ENCODE results near the gene LDAH.
"Not testable (repeated sequence)": the region's sequence is repeated elsewhere in the genome, so short reads cannot be mapped to it uniquely, and the experiment has no call there.

- TF ChIP-seq CTCF (IDR thresholded peaks at IDR 0.05); REST (IDR thresholded peaks at IDR 0.05; ENCODE audit: insufficient read depth in 1 of 2, low read depth in 2 of 2, low read length in 1 of 2): not testable (repeated sequence)
Measured at GRCh38 chr2:20716164-20716563, 106.7 kb downstream of the LDAH start.

Measured in Panc1 (cell line).